H9 (cell line): ENCODE results near the gene PPARD. TPM values are rescaled to one million over a fixed set of nuclear protein-coding genes. Genes with fewer than 3 reads are reported as not detected.

Experiments
- DNase-seq: peaks from one replicate; pipeline ENCODE4 v3.0.0-alpha.2; 2017
- H2AFZ ChIP-seq: one replicate; pipeline ENCODE4 v1.6.1; 2013; ENCODE audit warnings: mild to moderate bottlenecking, low read length, control low read depth, moderate library complexity
- H2AK5ac ChIP-seq: 2 replicates; pipeline ENCODE4 v1.6.1; 2013; ENCODE audit warnings: low read length, control low read depth, mixed read lengths; ENCODE audit not compliant: insufficient read length
- H2BK120ac ChIP-seq: one replicate; pipeline ENCODE4 v1.6.1; 2013; ENCODE audit warnings: low read depth, mild to moderate bottlenecking, low read length, control low read depth, inconsistent platforms; ENCODE audit not compliant: poor library complexity, severe bottlenecking
- H2BK12ac ChIP-seq: 2 replicates; pipeline ENCODE4 v1.6.1; 2013; ENCODE audit warnings: low read length, control low read depth, mixed read lengths, low read depth; ENCODE audit not compliant: insufficient read length
- H2BK15ac ChIP-seq: 2 replicates; pipeline ENCODE4 v1.6.1; 2013; ENCODE audit warnings: low read depth, low read length, control low read depth
- H2BK20ac ChIP-seq: one replicate; pipeline ENCODE4 v1.6.1; 2013; ENCODE audit warnings: low read depth, mild to moderate bottlenecking, low read length, control low read depth, inconsistent platforms; ENCODE audit not compliant: poor library complexity, severe bottlenecking
- H2BK5ac ChIP-seq: 2 replicates; pipeline ENCODE4 v1.6.1; 2013; ENCODE audit warnings: low read length, control low read depth, mixed read lengths; ENCODE audit not compliant: insufficient read length
- H3K14ac ChIP-seq: 2 replicates; pipeline ENCODE4 v1.6.1; 2013; ENCODE audit warnings: low read length, control low read depth; ENCODE audit not compliant: insufficient read depth
- H3K18ac ChIP-seq: 2 replicates; pipeline ENCODE4 v1.6.1; 2013; ENCODE audit warnings: low read depth, mild to moderate bottlenecking, mixed read lengths, low read length, control low read depth; ENCODE audit not compliant: insufficient read length
- H3K23ac ChIP-seq: 2 replicates; pipeline ENCODE4 v1.6.1; 2013; ENCODE audit warnings: low read length, control low read depth, mixed read lengths, low read depth; ENCODE audit not compliant: insufficient read length
- H3K23me2 ChIP-seq: 2 replicates; pipeline ENCODE4 v1.6.1; 2013; ENCODE audit warnings: low read depth, mild to moderate bottlenecking, mixed read lengths, low read length, control low read depth; ENCODE audit not compliant: insufficient read length, poor library complexity, severe bottlenecking
- H3K27ac ChIP-seq: 2 replicates; pipeline ENCODE4 v1.5.1; 2013; ENCODE audit warnings: low read length, control low read depth, mixed read lengths, low read depth; ENCODE audit not compliant: insufficient read length
- H3K27me3 ChIP-seq: 2 replicates; pipeline ENCODE4 v1.6.1; 2013; ENCODE audit warnings: low read length, control low read depth, inconsistent platforms; ENCODE audit not compliant: insufficient read depth
- H3K4ac ChIP-seq: 2 replicates; pipeline ENCODE4 v1.6.1; 2013; ENCODE audit warnings: low read depth, mild to moderate bottlenecking, control low read depth, inconsistent platforms, low read length, moderate library complexity
- H3K4me1 ChIP-seq: 2 replicates; pipeline ENCODE4 v1.6.1; 2013; ENCODE audit warnings: low read length, control low read depth, inconsistent platforms; ENCODE audit not compliant: insufficient read depth
- H3K4me2 ChIP-seq: 2 replicates; pipeline ENCODE4 v1.6.1; 2013; ENCODE audit warnings: low read length, control low read depth, mixed read lengths; ENCODE audit not compliant: insufficient read length, insufficient read depth
- H3K56ac ChIP-seq: 2 replicates; pipeline ENCODE4 v1.6.1; 2013; ENCODE audit warnings: low read depth, mild to moderate bottlenecking, mixed read lengths, low read length, control low read depth; ENCODE audit not compliant: insufficient read length
- H3K79me1 ChIP-seq: 2 replicates; pipeline ENCODE4 v1.6.1; 2013; ENCODE audit warnings: low read depth, mild to moderate bottlenecking, moderate library complexity, low read length, control low read depth, inconsistent platforms; ENCODE audit not compliant: insufficient read depth, poor library complexity, severe bottlenecking
- H3K79me2 ChIP-seq: 2 replicates; pipeline ENCODE4 v1.6.1; 2013; ENCODE audit warnings: low read length, control low read depth, inconsistent platforms; ENCODE audit not compliant: insufficient read depth
- H3K9ac ChIP-seq: 2 replicates; pipeline ENCODE4 v1.6.1; 2013; ENCODE audit warnings: low read length, control low read depth, mixed read lengths; ENCODE audit not compliant: insufficient read length; ENCODE audit errors: extremely low read depth
- H3K9me3 ChIP-seq: one replicate; pipeline ENCODE4 v1.6.1; 2013; ENCODE audit warnings: low read depth, low read length, inconsistent platforms; ENCODE audit not compliant: control insufficient read depth
- H3T11ph ChIP-seq: one replicate; pipeline ENCODE4 v1.6.1; 2013; ENCODE audit warnings: mild to moderate bottlenecking, low read length, control low read depth, inconsistent platforms
- H4K20me1 ChIP-seq: one replicate; pipeline ENCODE4 v1.6.1; 2013; ENCODE audit not compliant: control insufficient read depth, insufficient read length, insufficient read depth
- H4K5ac ChIP-seq: 2 replicates; pipeline ENCODE4 v1.6.1; 2013; ENCODE audit warnings: low read depth, mild to moderate bottlenecking, mixed read lengths, low read length, control low read depth; ENCODE audit not compliant: insufficient read length
- H4K8ac ChIP-seq: replicated peaks from 2 replicates; pipeline ENCODE4 v1.6.1; 2013; ENCODE audit warnings: low read length, control low read depth, mixed read lengths, low read depth; ENCODE audit not compliant: insufficient read length
- H4K91ac ChIP-seq: 2 replicates; pipeline ENCODE4 v1.6.1; 2013; ENCODE audit warnings: low read depth, mild to moderate bottlenecking, moderate library complexity, mixed read lengths, low read length, control low read depth; ENCODE audit not compliant: insufficient read length
- H3K27ac Mint-ChIP-seq, 3 experiments: 2 replicates in 2 of 3; 3 replicates in 1 of 3; pipeline ENCODE4 v1.8.0; 2020 to 2021; ENCODE audit warnings: mixed read lengths in 3 of 3, mild to moderate bottlenecking in 1 of 3, moderate library complexity in 1 of 3
- H3K27me3 Mint-ChIP-seq: 2 replicates; pipeline ENCODE4 v1.8.0; 2021; ENCODE audit warnings: low read depth, mild to moderate bottlenecking, moderate library complexity, mixed read lengths
- H3K36me3 Mint-ChIP-seq, 3 experiments: 2 replicates in 2 of 3; 3 replicates in 1 of 3; pipeline ENCODE4 v1.8.0; 2020 to 2021; ENCODE audit warnings: low read depth in 3 of 3, mixed read lengths in 3 of 3; ENCODE audit not compliant: insufficient read depth in 1 of 3
- H3K4me1 Mint-ChIP-seq, 2 experiments: 2 replicates each; pipeline ENCODE4 v1.8.0; 2020; ENCODE audit warnings: mixed read lengths in 2 of 2
- H3K4me3 Mint-ChIP-seq, 2 experiments: 2 replicates in 1 of 2; 3 replicates in 1 of 2; pipeline ENCODE4 v1.8.0; 2020 to 2021; ENCODE audit warnings: mild to moderate bottlenecking in 2 of 2, mixed read lengths in 2 of 2, moderate library complexity in 1 of 2
- H3K9me3 Mint-ChIP-seq, 2 experiments: 2 replicates in 1 of 2; 3 replicates in 1 of 2; pipeline ENCODE4 v1.8.0; 2020; ENCODE audit warnings: mild to moderate bottlenecking in 2 of 2, mixed read lengths in 2 of 2, moderate library complexity in 1 of 2
- CTCF ChIP-seq: fragments of 200-600 bp; sonication (generic); conservative IDR thresholded peaks from 3 replicates; pipeline ENCODE4 v1.8.0; 2021; ENCODE audit warnings: antibody characterized with exemption, mild to moderate bottlenecking
- WGBS: extraction: QIAGEN DNeasy Blood & Tissue Kit; methylation state at CpG from one replicate; pipeline ENCODE4 v1.1.7; 2013; ENCODE audit warnings: missing lambda C conversion rate, low lambda C conversion rate, mixed read lengths; ENCODE audit not compliant: insufficient read length; ENCODE audit errors: extremely low coverage; 5-methylcytosine and 5-hydroxymethylcytosine counted together
- total RNA-seq: library from RNA; stranded (reverse); gene quantifications from 2 replicates; pipeline ENCODE4 v1.2.1, GENCODE V29; 2021

The PPARD gene
- total RNA-seq, 1 experiment from 2014 or later, result 11.7 TPM

DNA sequence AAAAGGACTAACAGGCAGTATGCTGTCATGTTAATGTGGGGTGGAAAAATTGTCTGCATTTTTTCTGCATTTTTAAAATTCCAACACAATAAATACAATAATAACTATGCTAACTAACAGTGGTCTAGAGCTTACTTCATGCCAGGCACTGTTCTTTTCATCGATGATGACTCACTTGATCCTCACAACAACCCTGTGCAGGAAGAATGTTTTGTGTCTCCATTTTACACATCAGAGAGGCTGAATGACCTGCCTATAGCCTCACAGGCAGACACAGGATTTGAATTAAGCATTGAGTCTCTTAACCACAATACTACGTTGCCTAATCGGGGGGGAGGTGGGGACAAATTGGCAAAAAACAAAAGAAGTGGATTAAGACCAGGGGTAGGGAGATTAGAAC lies 82.9 kb downstream of the PPARD start:
- H3K27ac ChIP-seq, result no peak overlapping the region
- no peak overlapping the region for H3K4ac ChIP-seq
- H2AFZ ChIP-seq, result no peak overlapping the region
- H3K4me1 ChIP-seq, result peaks cover 8% of the 10 kb centered on the region; the same call in 1 of the 2 replicates
- H3K79me1 ChIP-seq, result no peaks in the 10 kb centered on the region
- H3K56ac ChIP-seq, result no peak overlapping the region
- TF ChIP-seq CTCF, result no peak
- no peak overlapping the region for H2BK120ac ChIP-seq
- H3K23me2 ChIP-seq, result no peaks in the 10 kb centered on the region
- no peak overlapping the region for H3K4me2 ChIP-seq
- H3K4me3 Mint-ChIP-seq, result no peak overlapping the region
- H2AK5ac ChIP-seq, result no peak overlapping the region
- H3K79me2 ChIP-seq, result no peaks in the 10 kb centered on the region
- H3K27me3 ChIP-seq, result no peaks in the 10 kb centered on the region
- peaks cover 22 to 29% (median 24%) of the 10 kb centered on the region in 3 experiments; a peak in 6 of 7 replicates for H3K36me3 Mint-ChIP-seq
- no peak overlapping the region for H2BK12ac ChIP-seq
- peaks cover 21 to 41% of the 10 kb centered on the region in 2 experiments for H3K4me1 Mint-ChIP-seq
- no peak overlapping the region for H3K14ac ChIP-seq
- no peak overlapping the region for H4K8ac ChIP-seq
- no peak overlapping the region for H2BK20ac ChIP-seq
- H4K91ac ChIP-seq, result no peak overlapping the region
- no CpG with 5 or more reads among the region's 3 CpGs for WGBS
- no peaks in the 10 kb centered on the region; the same call in 1 of the 2 replicates for H3K27me3 Mint-ChIP-seq
- H2BK15ac ChIP-seq, result no peak overlapping the region
- H3K9ac ChIP-seq, result no peak overlapping the region
- H3K27ac Mint-ChIP-seq, result peak overlapping the region in 2 of 3 experiments; percentile 32 to 77; a peak in 2 of 7 replicates
- H4K5ac ChIP-seq, result no peak overlapping the region
- H3K9me3 ChIP-seq, result peaks cover 5% of the 10 kb centered on the region
- H3K18ac ChIP-seq, result no peak overlapping the region
- H2BK5ac ChIP-seq, result no peak overlapping the region
- no peak overlapping the region for H3K23ac ChIP-seq
- peaks cover 8 to 11% of the 10 kb centered on the region in 2 experiments; a peak in 4 of 5 replicates for H3K9me3 Mint-ChIP-seq
- no peak for DNase-seq
- no peaks in the 10 kb centered on the region for H4K20me1 ChIP-seq
- no peak overlapping the region for H3T11ph ChIP-seq
